K562 (cell line): Measurements from ENCODE around the gene FILIP1.
"Not testable (repeated sequence)": the region's sequence is repeated elsewhere in the genome, so short reads cannot be mapped to it uniquely, and the experiment has no call there.

ENCODE experiments used
- ATF4 ChIP-seq: fragments of 450-650 bp; formaldehyde crosslinking; IDR thresholded peaks from 2 replicates; pipeline ENCODE4 v1.4.0; 2022; ENCODE audit warnings: mild to moderate bottlenecking, moderate library complexity
- CHD2 ChIP-seq: IDR thresholded peaks from 2 replicates; pipeline ENCODE4 v1.6.1; 2011; ENCODE audit warnings: low read depth, low read length
- CTCF ChIP-seq, 3 experiments: IDR thresholded peaks in 2 of 3; conservative IDR thresholded peaks in 1 of 3; 2 replicates each; pipeline ENCODE4 v1.5.1; 2011 to 2012; ENCODE audit warnings: low read length in 3 of 3, mild to moderate bottlenecking in 3 of 3, control low read depth in 2 of 3, improper control_type of control experiment in 1 of 3, inconsistent platforms in 1 of 3, low read depth in 1 of 3, mixed read lengths in 1 of 3, moderate library complexity in 1 of 3; ENCODE audit not compliant: insufficient read depth in 2 of 3
- ELK3 ChIP-seq: fragments of 450-650 bp; formaldehyde crosslinking; IDR thresholded peaks from 2 replicates; pipeline ENCODE4 v1.4.0; 2020; ENCODE audit warnings: mild to moderate bottlenecking
- ETV6 ChIP-seq, 3 experiments: fragments of 150-350 bp in 1 of 3; sonication (generic) in 1 of 3; formaldehyde crosslinking in 1 of 3; IDR thresholded peaks; 2 replicates each; pipeline versions ENCODE4 v1.6.1 to v1.8.0; 2014 to 2022; ENCODE audit warnings: borderline replicate concordance in 2 of 3, low read depth in 2 of 3, antibody characterized with exemption in 1 of 3, low read length in 1 of 3, mild to moderate bottlenecking in 1 of 3, missing genetic modification reagents in 1 of 3
- EZH2 ChIP-seq: IDR thresholded peaks from 2 replicates; pipeline ENCODE4 v1.6.1; 2012; ENCODE audit warnings: low read depth, mild to moderate bottlenecking, inconsistent platforms, low read length, borderline replicate concordance
- FOXA3 ChIP-seq, 2 experiments: fragments of 450-650 bp in 1 of 2; sonication (generic) in 1 of 2; formaldehyde crosslinking; IDR thresholded peaks in 1 of 2; conservative IDR thresholded peaks in 1 of 2; 2 replicates each; pipeline versions ENCODE4 v1.4.0 to v1.8.0; 2020 to 2022; ENCODE audit warnings: mild to moderate bottlenecking in 2 of 2, missing genetic modification reagents in 1 of 2
- JUND ChIP-seq, 2 experiments: IDR thresholded peaks; 2 replicates in 1 of 2; 3 replicates in 1 of 2; pipeline ENCODE4 v1.6.1; 2011; ENCODE audit warnings: borderline replicate concordance in 2 of 2, low read depth in 2 of 2, low read length in 2 of 2, improper control_type of control experiment in 1 of 2, missing biosample characterization in 1 of 2, missing genetic modification characterization in 1 of 2, missing genetic modification reagents in 1 of 2
- POLR2AphosphoS5 ChIP-seq: IDR thresholded peaks from 2 replicates; pipeline ENCODE4 v1.6.1; 2011; ENCODE audit warnings: mild to moderate bottlenecking, low read depth, low read length, moderate library complexity; ENCODE audit not compliant: control insufficient read depth, insufficient read depth
- RFX7 ChIP-seq: fragments of 250-450 bp; sonication (Bioruptor Pico); IDR thresholded peaks from 2 replicates; pipeline ENCODE4 v1.5.1; 2021; ENCODE audit warnings: mild to moderate bottlenecking
- TEAD2 ChIP-seq: fragments of 450-650 bp; IDR thresholded peaks from 2 replicates; pipeline ENCODE4 v1.6.1; 2016; ENCODE audit warnings: missing genetic modification characterization, control low read depth, missing compliant biosample characterization
- ZNF316 ChIP-seq: fragments of 450-650 bp; IDR thresholded peaks from 2 replicates; pipeline ENCODE4 v1.6.1; 2016
- TF ChIP-seq, protein P1 (sequence below): fragments of 450-650 bp; IDR thresholded peaks from one replicate; pipeline ENCODE4 v1.6.1; 2018; ENCODE audit warnings: mild to moderate bottlenecking, moderate library complexity; ENCODE audit not compliant: partially characterized antibody
- TF ChIP-seq, protein P2 (sequence below): IDR thresholded peaks from 2 replicates; pipeline ENCODE4 v1.6.1; 2016; ENCODE audit warnings: missing genetic modification characterization, missing compliant biosample characterization

DNA sequence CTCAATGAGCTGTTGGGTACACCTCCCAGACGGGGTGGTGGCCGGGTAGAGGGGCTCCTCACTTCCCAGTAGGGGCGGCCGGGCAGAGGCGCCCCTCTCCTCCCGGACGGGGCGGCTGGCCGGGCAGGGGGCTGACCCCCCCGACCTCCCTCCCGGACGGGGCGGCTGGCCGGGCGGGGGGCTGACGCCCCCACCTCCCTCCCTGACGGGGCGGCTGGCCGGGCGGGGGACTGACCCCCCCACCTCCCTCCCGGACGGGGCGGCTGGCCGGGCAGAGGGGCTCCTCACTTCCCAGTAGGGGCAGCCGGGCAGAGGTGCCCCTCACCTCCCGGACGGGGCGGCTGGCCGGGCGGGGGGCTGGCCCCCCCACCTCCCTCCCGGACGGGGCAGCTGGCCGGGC is 52.1 kb downstream of the FILIP1 start:
- TF ChIP-seq, protein P1, sequence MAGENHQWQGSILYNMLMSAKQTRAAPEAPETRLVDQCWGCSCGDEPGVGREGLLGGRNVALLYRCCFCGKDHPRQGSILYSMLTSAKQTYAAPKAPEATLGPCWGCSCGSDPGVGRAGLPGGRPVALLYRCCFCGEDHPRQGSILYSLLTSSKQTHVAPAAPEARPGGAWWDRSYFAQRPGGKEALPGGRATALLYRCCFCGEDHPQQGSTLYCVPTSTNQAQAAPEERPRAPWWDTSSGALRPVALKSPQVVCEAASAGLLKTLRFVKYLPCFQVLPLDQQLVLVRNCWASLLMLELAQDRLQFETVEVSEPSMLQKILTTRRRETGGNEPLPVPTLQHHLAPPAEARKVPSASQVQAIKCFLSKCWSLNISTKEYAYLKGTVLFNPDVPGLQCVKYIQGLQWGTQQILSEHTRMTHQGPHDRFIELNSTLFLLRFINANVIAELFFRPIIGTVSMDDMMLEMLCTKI: not testable (repeated sequence)
- TF ChIP-seq, protein P2, sequence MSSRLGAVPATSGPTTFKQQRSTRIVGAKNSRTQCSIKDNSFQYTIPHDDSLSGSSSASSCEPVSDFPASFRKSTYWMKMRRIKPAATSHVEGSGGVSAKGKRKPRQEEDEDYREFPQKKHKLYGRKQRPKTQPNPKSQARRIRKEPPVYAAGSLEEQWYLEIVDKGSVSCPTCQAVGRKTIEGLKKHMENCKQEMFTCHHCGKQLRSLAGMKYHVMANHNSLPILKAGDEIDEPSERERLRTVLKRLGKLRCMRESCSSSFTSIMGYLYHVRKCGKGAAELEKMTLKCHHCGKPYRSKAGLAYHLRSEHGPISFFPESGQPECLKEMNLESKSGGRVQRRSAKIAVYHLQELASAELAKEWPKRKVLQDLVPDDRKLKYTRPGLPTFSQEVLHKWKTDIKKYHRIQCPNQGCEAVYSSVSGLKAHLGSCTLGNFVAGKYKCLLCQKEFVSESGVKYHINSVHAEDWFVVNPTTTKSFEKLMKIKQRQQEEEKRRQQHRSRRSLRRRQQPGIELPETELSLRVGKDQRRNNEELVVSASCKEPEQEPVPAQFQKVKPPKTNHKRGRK: not testable (repeated sequence)
- TF ChIP-seq EZH2; ATF4 (CRISPR knock-in tag); JUND (IDR thresholded peaks at IDR 0.05; ENCODE audit: borderline replicate concordance, low read depth, low read length); JUND (tag; IDR thresholded peaks at IDR 0.05; ENCODE audit: borderline replicate concordance, low read depth, low read length); CTCF (IDR thresholded peaks at IDR 0.05 in 2 of 3, conservative IDR thresholded peaks at IDR 0.05 in 1 of 3; ENCODE audit: insufficient read depth in 2 of 3, low read depth in 1 of 3, low read length in 3 of 3); POLR2AphosphoS5; ELK3 (CRISPR knock-in tag); RFX7 (CRISPR knock-in tag); CHD2; FOXA3 (CRISPR knock-in tag; conservative IDR thresholded peaks at IDR 0.05 in 1 of 2, IDR thresholded peaks at IDR 0.05 in 1 of 2); ETV6 (IDR thresholded peaks at IDR 0.05; ENCODE audit: borderline replicate concordance in 1 of 2, low read depth in 2 of 2, low read length in 1 of 2); ETV6 (CRISPR knock-in tag; IDR thresholded peaks at IDR 0.05; ENCODE audit: borderline replicate concordance); ZNF316; TEAD2 (tag): not testable (repeated sequence)
